CD4-positive, alpha-beta T cell (primary cell): Measurements from ENCODE around the gene SRP72. TPM values are rescaled to one million over a fixed set of nuclear protein-coding genes. Genes with fewer than 3 reads are reported as not detected.

Source experiments
- ATAC-seq: fragments of 200-7000 bp; cut with Tn5 transposase; one replicate; pipeline ENCODE4 v1.10.0; 2022; ENCODE audit warnings: mild to moderate bottlenecking; ENCODE audit not compliant: poor library complexity
- CTCF ChIA-PET: fragments of 350-600 bp; sonication (Branson Sonifier 250); formaldehyde crosslinking; loops from one replicate; lab custom pipeline; 2021; ENCODE audit warnings: antibody characterized with exemption, inconsistent platforms; lab: Charles Lee
- POLR2A ChIA-PET: fragments of 350-600 bp; sonication (Branson Sonifier 250); formaldehyde crosslinking; loops from one replicate; lab custom pipeline; 2021; ENCODE audit warnings: antibody characterized with exemption, inconsistent platforms; lab: Charles Lee
- DNase-seq, 14 experiments: peaks; one replicate each; pipeline ENCODE4 v3.0.0-alpha.2; 2013 to 2020; ENCODE audit warnings: mixed read lengths in 2 of 14
- H3K27ac ChIP-seq, 2 donors: one replicate each; pipeline versions ENCODE4 v1.5.1 to v1.7.0; 2013; ENCODE audit warnings: low read length in 2 of 2, low read depth in 1 of 2, mild to moderate bottlenecking in 1 of 2
- H3K27me3 ChIP-seq, 2 experiments: 1 replicate in 1 of 2; 2 replicates in 1 of 2; pipeline versions ENCODE4 v1.6.1 to v1.7.0; 2013; ENCODE audit warnings: low read length in 2 of 2, control low read depth in 1 of 2, mild to moderate bottlenecking in 1 of 2, moderate library complexity in 1 of 2; ENCODE audit not compliant: insufficient read depth in 2 of 2, control insufficient read depth in 1 of 2
- H3K36me3 ChIP-seq: one replicate; pipeline ENCODE4 v1.6.1; 2013; ENCODE audit warnings: low read length, control low read depth; ENCODE audit not compliant: insufficient read depth
- H3K4me1 ChIP-seq: one replicate; pipeline ENCODE4 v1.6.1; 2013; ENCODE audit warnings: low read length, control low read depth; ENCODE audit not compliant: insufficient read depth
- H3K4me3 ChIP-seq: one replicate; pipeline ENCODE4 v1.5.1; 2013; ENCODE audit warnings: mild to moderate bottlenecking, low read length, moderate library complexity
- H3K9me3 ChIP-seq, 2 experiments: 1 replicate in 1 of 2; 2 replicates in 1 of 2; pipeline versions ENCODE4 v1.6.1 to v1.7.0; 2013; ENCODE audit warnings: low read length in 2 of 2, mild to moderate bottlenecking in 2 of 2, control low read depth in 1 of 2, moderate library complexity in 1 of 2; ENCODE audit not compliant: control insufficient read depth in 1 of 2, insufficient read depth in 1 of 2
- H3K27ac Mint-ChIP-seq: one replicate; pipeline ENCODE4 v1.8.0; 2020; ENCODE audit warnings: mixed read lengths
- H3K27me3 Mint-ChIP-seq: one replicate; pipeline ENCODE4 v1.8.0; 2021; ENCODE audit warnings: mixed read lengths
- H3K36me3 Mint-ChIP-seq: one replicate; pipeline ENCODE4 v1.8.0; 2021; ENCODE audit warnings: low read depth, mixed read lengths
- H3K4me1 Mint-ChIP-seq: one replicate; pipeline ENCODE4 v1.8.0; 2021; ENCODE audit warnings: low read depth, mixed read lengths
- H3K4me3 Mint-ChIP-seq: one replicate; pipeline ENCODE4 v1.8.0; 2020; ENCODE audit warnings: mild to moderate bottlenecking, mixed read lengths
- H3K9me3 Mint-ChIP-seq: one replicate; pipeline ENCODE4 v1.8.0; 2020; ENCODE audit warnings: mixed read lengths
- intact Hi-C, 2 experiments: fragments of 100-400 bp; cut with DNase I in 1 of 2; cut with micrococcal nuclease in 1 of 2; formaldehyde crosslinking; loops; one replicate each; pipeline versions ENCODE4 v1.15.1 to v1.9.0; 2023 to 2025; cut with DNase I, micrococcal nuclease
- total RNA-seq, 174 experiments: library from RNA in 2 of 174; stranded (reverse) in 2 of 174; gene quantifications; one replicate each; pipeline ENCODE4 v1.2.3 and lab custom pipeline; 2021 to 2026
- TF ChIP-seq, protein P1 (sequence below): fragments of 200-600 bp; IDR thresholded peaks from one replicate; pipeline ENCODE4 v1.8.0; 2022; ENCODE audit warnings: antibody characterized with exemption, mild to moderate bottlenecking

The SRP72 gene
- total RNA-seq, 2 experiments from 2014 or later = 108 to 119 TPM

DNA sequence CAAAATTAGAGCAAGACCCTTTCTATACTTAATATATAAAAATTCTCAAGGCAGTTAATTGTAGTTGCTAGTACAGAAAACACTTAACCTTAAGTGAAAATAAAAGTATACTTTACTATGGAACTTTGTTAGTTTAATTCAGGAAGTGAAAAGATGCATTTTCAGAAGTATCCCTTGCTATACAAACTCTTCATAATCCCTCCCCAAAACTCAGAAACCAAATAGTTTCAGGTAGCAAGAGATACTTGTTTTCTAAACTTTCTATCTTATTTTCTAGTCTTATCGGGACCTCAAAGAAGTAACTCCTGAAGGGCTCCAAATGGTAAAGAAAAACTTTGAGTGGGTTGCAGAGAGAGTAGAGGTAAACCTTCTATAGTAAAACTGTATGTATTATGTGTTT is 17.1 kb upstream of the SRP72 start:
- TF ChIP-seq, protein P1, sequence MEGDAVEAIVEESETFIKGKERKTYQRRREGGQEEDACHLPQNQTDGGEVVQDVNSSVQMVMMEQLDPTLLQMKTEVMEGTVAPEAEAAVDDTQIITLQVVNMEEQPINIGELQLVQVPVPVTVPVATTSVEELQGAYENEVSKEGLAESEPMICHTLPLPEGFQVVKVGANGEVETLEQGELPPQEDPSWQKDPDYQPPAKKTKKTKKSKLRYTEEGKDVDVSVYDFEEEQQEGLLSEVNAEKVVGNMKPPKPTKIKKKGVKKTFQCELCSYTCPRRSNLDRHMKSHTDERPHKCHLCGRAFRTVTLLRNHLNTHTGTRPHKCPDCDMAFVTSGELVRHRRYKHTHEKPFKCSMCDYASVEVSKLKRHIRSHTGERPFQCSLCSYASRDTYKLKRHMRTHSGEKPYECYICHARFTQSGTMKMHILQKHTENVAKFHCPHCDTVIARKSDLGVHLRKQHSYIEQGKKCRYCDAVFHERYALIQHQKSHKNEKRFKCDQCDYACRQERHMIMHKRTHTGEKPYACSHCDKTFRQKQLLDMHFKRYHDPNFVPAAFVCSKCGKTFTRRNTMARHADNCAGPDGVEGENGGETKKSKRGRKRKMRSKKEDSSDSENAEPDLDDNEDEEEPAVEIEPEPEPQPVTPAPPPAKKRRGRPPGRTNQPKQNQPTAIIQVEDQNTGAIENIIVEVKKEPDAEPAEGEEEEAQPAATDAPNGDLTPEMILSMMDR = no peak
- Mint-ChIP-seq H3K27ac (no peak overlapping the region), H3K36me3 (peaks cover 88% of the 10 kb centered on the region), H3K27me3 (no peaks in the 10 kb centered on the region), H3K9me3 (no peaks in the 10 kb centered on the region), H3K4me1 (no peaks in the 10 kb centered on the region), H3K4me3 (no peak overlapping the region)
- H3K27me3 ChIP-seq = no peaks in the 10 kb centered on the region
- no peak overlapping the region for H3K4me3 ChIP-seq
- intact Hi-C loops = no loop called here
- ATAC-seq = no peak
- no peak overlapping the region for H3K27ac ChIP-seq
- no peaks in the 10 kb centered on the region for H3K4me1 ChIP-seq
- DNase-seq = no peak
- H3K9me3 ChIP-seq = no peaks in the 10 kb centered on the region
- peaks cover 48% of the 10 kb centered on the region for H3K36me3 ChIP-seq
- ChIA-PET CTCF (interaction anchor here (1.1 kb wide), 1 partner anchor 36 kb away, joined by 3 read pairs; no protein-coding TSS in a partner anchor), POLR2A (no interaction called here)

- peaks cover 45% of the 10 kb centered on the region for H3K36me3 ChIP-seq
- no peak overlapping the region for H3K4me3 ChIP-seq
- Mint-ChIP-seq H3K4me3 (no peak overlapping the region), H3K27me3 (no peaks in the 10 kb centered on the region), H3K9me3 (no peaks in the 10 kb centered on the region), H3K36me3 (peaks cover 71% of the 10 kb centered on the region), H3K27ac (no peak overlapping the region), H3K4me1 (peaks cover 20% of the 10 kb centered on the region)
- POLR2A ChIA-PET = interaction anchor here (1.7 to 6.1 kb wide), 2 partner anchors 8 to 24 kb away, joined by 5 to 38 read pairs; partner anchors contain the start of genes PAICS, PPAT and SRP72
- CTCF ChIA-PET = interaction anchor here (0.6 to 0.7 kb wide), 2 partner anchors 37 to 55 kb away, joined by 3 to 4 read pairs; no protein-coding TSS in a partner anchor
- ATAC-seq = no peak
- no peaks in the 10 kb centered on the region for H3K9me3 ChIP-seq
- DNase-seq = no peak
- H3K27ac ChIP-seq = no peak overlapping the region
- H3K27me3 ChIP-seq = no peaks in the 10 kb centered on the region
- H3K4me1 ChIP-seq = peaks cover 3% of the 10 kb centered on the region
- TF ChIP-seq, protein P1 = no peak
- intact Hi-C loops = loop anchor here in 1 of 2 experiments (10.0 kb wide), 2 partner anchors 515 to 525 kb away; partner anchors contain the start of gene CEP135
These were observed 7.3 kb upstream of the SRP72 start for GRCh38 chr4:56460085-56460484.

DNA sequence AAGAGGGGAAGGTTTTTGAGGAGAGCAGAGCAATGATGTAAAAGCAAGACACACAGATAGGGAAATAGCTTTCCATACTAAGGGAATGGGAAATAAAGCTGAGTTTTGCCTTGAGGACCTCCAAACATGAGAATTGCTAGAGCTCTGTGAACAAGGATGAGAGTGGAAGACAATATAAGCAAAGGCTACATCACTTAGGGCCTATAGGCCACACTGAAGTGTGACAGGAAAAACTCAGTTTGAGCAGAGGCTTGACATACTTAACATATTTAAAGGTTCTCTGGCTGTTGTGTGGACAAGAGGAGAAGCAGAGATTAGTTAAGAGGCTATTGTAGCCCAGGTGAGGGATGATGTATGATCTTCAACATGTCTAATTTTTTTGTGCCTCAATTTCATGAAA is 5.3 kb upstream of the SRP72 start:
- Histone ChIP-seq H3K36me3 (peaks cover 36% of the 10 kb centered on the region), H3K4me1 (peaks cover 20% of the 10 kb centered on the region), H3K27ac (no peak overlapping the region), H3K27me3 (no peaks in the 10 kb centered on the region), H3K4me3 (no peak overlapping the region), H3K9me3 (no peaks in the 10 kb centered on the region)
- Mint-ChIP-seq H3K9me3 (no peaks in the 10 kb centered on the region), H3K36me3 (peaks cover 61% of the 10 kb centered on the region), H3K4me1 (peaks cover 41% of the 10 kb centered on the region), H3K27me3 (no peaks in the 10 kb centered on the region), H3K27ac (no peak overlapping the region), H3K4me3 (no peak overlapping the region)
- TF ChIP-seq, protein P1 = no peak
- ATAC-seq = no peak
- CTCF ChIA-PET = interaction anchor here (0.8 kb wide), 1 partner anchor 22 kb away, joined by 3 read pairs; no protein-coding TSS in a partner anchor
- intact Hi-C loops = loop anchor here in 1 of 2 experiments (10.0 kb wide), 2 partner anchors 517 to 523 kb away; partner anchors contain the start of gene CEP135
- POLR2A ChIA-PET = interaction anchor here (0.7 to 6.1 kb wide), 2 partner anchors 26 to 42 kb away, joined by 6 to 38 read pairs; partner anchors contain the start of genes PAICS and PPAT
- no peak for DNase-seq
